Esophagus muscularis mucosa (tissue), 4 donors: ENCODE results near the gene CDC45. TPM values are rescaled to one million over a fixed set of nuclear protein-coding genes. Genes with fewer than 3 reads are reported as not detected.

Experiments
- DNase-seq: peaks from one replicate; pipeline ENCODE4 v3.0.0-alpha.2; 2017; ENCODE audit errors: extremely low spot score
- H3K27ac ChIP-seq, 4 donors: fragments of 200-600 bp; sonication (generic); replicated peaks in 1 of 4; 1 replicate in 3 of 4; 2 replicates in 1 of 4; pipeline ENCODE4 v1.5.1; 2016 to 2019; ENCODE audit warnings: mild to moderate bottlenecking in 1 of 4
- H3K27me3 ChIP-seq, 4 donors: fragments of 200-600 bp; sonication (generic); one replicate each; pipeline versions ENCODE4 v1.5.1 to v1.6.0; 2016 to 2019
- H3K36me3 ChIP-seq, 4 donors: fragments of 200-600 bp; sonication (generic); one replicate each; pipeline ENCODE4 v1.5.1; 2016 to 2019
- H3K4me1 ChIP-seq, 4 donors: fragments of 200-600 bp; sonication (generic); one replicate each; pipeline ENCODE4 v1.5.1; 2016 to 2019
- H3K4me3 ChIP-seq, 4 donors: fragments of 200-600 bp; sonication (generic); 1 replicate in 2 of 4; 2 replicates in 2 of 4; pipeline ENCODE4 v1.5.1; 2016 to 2019; ENCODE audit warnings: mild to moderate bottlenecking in 4 of 4, moderate library complexity in 1 of 4
- H3K9me3 ChIP-seq, 4 donors: fragments of 200-600 bp; sonication (generic); 1 replicate in 3 of 4; 2 replicates in 1 of 4; pipeline ENCODE4 v1.5.1; 2016 to 2019
- EP300 ChIP-seq: sonication (generic); formaldehyde crosslinking; IDR thresholded peaks from one replicate; pipeline ENCODE4 v1.6.1; 2017; ENCODE audit warnings: antibody characterized with exemption
- POLR2A ChIP-seq: fragments of 450-650 bp; IDR thresholded peaks from one replicate; pipeline ENCODE4 v1.6.1; 2017; ENCODE audit warnings: antibody characterized with exemption, moderate library complexity, mild to moderate bottlenecking, low read depth
- POLR2AphosphoS5 ChIP-seq, 2 donors: sonication (generic); formaldehyde crosslinking; IDR thresholded peaks; one replicate each; pipeline ENCODE4 v1.6.1; 2017; ENCODE audit warnings: antibody characterized with exemption in 2 of 2
- WGBS: methylation state at CpG from one replicate; pipeline ENCODE4 v1.1.5; 2018; 5-methylcytosine and 5-hydroxymethylcytosine counted together
- intact Hi-C: fragments of 100-400 bp; cut with DNase I; formaldehyde crosslinking; loops from one replicate; pipeline ENCODE4 v1.15.1; 2023
- total RNA-seq, 4 donors: library from RNA; depleted of rRNA; stranded (reverse); fragments of >200 nt; gene quantifications; one replicate each; pipeline versions ENCODE4 v1.1.0 to v1.2.1, GENCODE V29; 2016
- TF ChIP-seq, protein P1 (sequence below), 3 experiments: fragments of 200-600 bp in 2 of 3; fragments of 450-650 bp in 1 of 3; sonication (generic) in 2 of 3; IDR thresholded peaks; one replicate each; pipeline ENCODE4 v1.5.1; 2017 to 2019; ENCODE audit warnings: antibody characterized with exemption in 3 of 3, mild to moderate bottlenecking in 2 of 3, moderate library complexity in 1 of 3

The CDC45 gene
- total RNA-seq, 4 donors from 2014 or later = 0.32 to 1.1 (median 0.42) TPM; not detected in 1

- DNase-seq = no peak
- no peaks in the 10 kb centered on the region for H3K9me3 ChIP-seq
- 89% methylated on average over 3 of the region's 3 CpGs for WGBS
Measured at GRCh38 chr22:19501897-19502447, 22.3 kb downstream of the CDC45 start.

GRCh38 chr22:19503367-19503766 is 23.6 kb downstream of the CDC45 start:
- DNase-seq = no peak
- intact Hi-C loops = no loop called here
- WGBS = 87% methylated on average over 6 of the region's 7 CpGs

More at GRCh38 chr22:19501897-19502447, 22.3 kb downstream of the CDC45 start:
- no peaks in the 10 kb centered on the region for H3K27me3 ChIP-seq
- H3K27ac ChIP-seq = no peak overlapping the region
- H3K36me3 ChIP-seq = no peaks in the 10 kb centered on the region
- H3K4me1 ChIP-seq = peaks cover 0 to 4% (median 0%) of the 10 kb centered on the region in 4 donors
- intact Hi-C loops = no loop called here
- no peak overlapping the region for H3K4me3 ChIP-seq
- TF ChIP-seq POLR2AphosphoS5 (IDR thresholded peaks at IDR 0.05) (no peak), EP300 (no peak), POLR2A (no peak)
- TF ChIP-seq, protein P1, sequence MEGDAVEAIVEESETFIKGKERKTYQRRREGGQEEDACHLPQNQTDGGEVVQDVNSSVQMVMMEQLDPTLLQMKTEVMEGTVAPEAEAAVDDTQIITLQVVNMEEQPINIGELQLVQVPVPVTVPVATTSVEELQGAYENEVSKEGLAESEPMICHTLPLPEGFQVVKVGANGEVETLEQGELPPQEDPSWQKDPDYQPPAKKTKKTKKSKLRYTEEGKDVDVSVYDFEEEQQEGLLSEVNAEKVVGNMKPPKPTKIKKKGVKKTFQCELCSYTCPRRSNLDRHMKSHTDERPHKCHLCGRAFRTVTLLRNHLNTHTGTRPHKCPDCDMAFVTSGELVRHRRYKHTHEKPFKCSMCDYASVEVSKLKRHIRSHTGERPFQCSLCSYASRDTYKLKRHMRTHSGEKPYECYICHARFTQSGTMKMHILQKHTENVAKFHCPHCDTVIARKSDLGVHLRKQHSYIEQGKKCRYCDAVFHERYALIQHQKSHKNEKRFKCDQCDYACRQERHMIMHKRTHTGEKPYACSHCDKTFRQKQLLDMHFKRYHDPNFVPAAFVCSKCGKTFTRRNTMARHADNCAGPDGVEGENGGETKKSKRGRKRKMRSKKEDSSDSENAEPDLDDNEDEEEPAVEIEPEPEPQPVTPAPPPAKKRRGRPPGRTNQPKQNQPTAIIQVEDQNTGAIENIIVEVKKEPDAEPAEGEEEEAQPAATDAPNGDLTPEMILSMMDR (IDR thresholded peaks at IDR 0.05) = no peak

GRCh38 chr22:19503869-19504268 is 24.1 kb downstream of the CDC45 start:
- H3K27me3 ChIP-seq = no peaks in the 10 kb centered on the region
- TF ChIP-seq EP300 (no peak), POLR2A (no peak), POLR2AphosphoS5 (IDR thresholded peaks at IDR 0.05) (no peak)
- no peaks in the 10 kb centered on the region for H3K9me3 ChIP-seq
- H3K36me3 ChIP-seq = no peaks in the 10 kb centered on the region
- no peak for DNase-seq
- 98% methylated on average over 4 of the region's 9 CpGs for WGBS
- no peaks in the 10 kb centered on the region for H3K4me1 ChIP-seq
- H3K4me3 ChIP-seq = no peak overlapping the region
- intact Hi-C loops = no loop called here
- H3K27ac ChIP-seq = no peak overlapping the region

More at GRCh38 chr22:19503367-19503766, 23.6 kb downstream of the CDC45 start:
- no peak overlapping the region for H3K27ac ChIP-seq
- H3K36me3 ChIP-seq = no peaks in the 10 kb centered on the region
- H3K9me3 ChIP-seq = no peaks in the 10 kb centered on the region
- H3K4me1 ChIP-seq = no peaks in the 10 kb centered on the region
- no peaks in the 10 kb centered on the region for H3K27me3 ChIP-seq
- TF ChIP-seq, protein P1 (IDR thresholded peaks at IDR 0.05) = no peak
- no peak for TF ChIP-seq POLR2A
- no peak for TF ChIP-seq POLR2AphosphoS5 (IDR thresholded peaks at IDR 0.05)
- no peak for TF ChIP-seq EP300
- H3K4me3 ChIP-seq = no peak overlapping the region

DNA sequence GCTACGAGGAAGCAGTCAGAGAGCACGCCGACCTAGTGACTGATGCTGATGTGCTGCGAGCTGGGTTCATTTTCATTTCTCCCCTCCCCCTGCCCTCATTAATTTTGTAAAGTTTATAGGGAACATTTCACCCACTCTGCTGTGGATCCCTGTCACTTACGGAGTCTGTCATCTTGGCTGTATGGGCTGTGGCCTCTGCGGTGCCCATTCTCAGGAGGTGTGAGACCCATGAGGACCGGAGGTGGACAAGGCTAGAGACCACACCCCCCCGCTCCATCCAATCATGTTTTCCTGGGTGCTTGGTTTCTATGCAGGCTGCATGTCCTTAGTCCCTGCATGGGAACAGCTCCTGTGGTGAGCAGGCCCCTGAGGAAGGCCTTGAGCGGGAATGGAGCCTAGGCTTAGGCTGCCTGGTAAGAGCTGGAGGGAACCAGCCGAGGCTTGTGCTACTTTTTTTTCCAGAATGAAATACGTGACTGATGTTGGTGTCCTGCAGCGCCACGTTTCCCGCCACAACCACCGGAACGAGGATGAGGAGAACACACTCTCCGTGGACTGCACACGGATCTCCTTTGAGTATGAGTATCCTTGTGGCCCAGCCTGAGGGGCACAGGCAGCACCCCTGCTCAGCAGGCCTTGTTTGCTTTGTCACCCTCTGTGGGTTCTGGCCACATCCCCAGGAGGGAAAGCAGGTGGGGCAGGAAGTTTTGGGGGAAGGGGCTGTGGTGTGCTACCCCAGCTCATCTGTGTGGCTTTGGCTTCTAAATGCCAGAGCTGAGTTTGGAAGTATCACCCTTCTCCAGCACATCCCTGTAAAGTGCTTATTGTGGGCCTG is 25.4 kb downstream of the CDC45 start:
- Histone ChIP-seq H3K4me1 (no peaks in the 10 kb centered on the region), H3K27me3 (no peaks in the 10 kb centered on the region), H3K36me3 (no peaks in the 10 kb centered on the region), H3K4me3 (no peak overlapping the region), H3K27ac (no peak overlapping the region), H3K9me3 (no peaks in the 10 kb centered on the region)
- TF ChIP-seq, protein P1 (IDR thresholded peaks at IDR 0.05) = no peak
- TF ChIP-seq POLR2AphosphoS5 (IDR thresholded peaks at IDR 0.05) (no peak), POLR2A (no peak), EP300 (no peak)
- WGBS = 94% methylated on average over 18 of the region's 18 CpGs
- no peak for DNase-seq
- intact Hi-C loops = no loop called here

- Histone ChIP-seq H3K4me3 (no peak overlapping the region), H3K36me3 (no peaks in the 10 kb centered on the region), H3K27ac (no peak overlapping the region), H3K4me1 (no peaks in the 10 kb centered on the region), H3K9me3 (no peaks in the 10 kb centered on the region), H3K27me3 (no peaks in the 10 kb centered on the region)
- intact Hi-C loops = no loop called here
- TF ChIP-seq POLR2A = no peak
- TF ChIP-seq EP300 = no peak
- TF ChIP-seq, protein P1 (IDR thresholded peaks at IDR 0.05) = no peak
- TF ChIP-seq POLR2AphosphoS5 (IDR thresholded peaks at IDR 0.05) = no peak
- WGBS = 100% methylated on average over 5 of the region's 5 CpGs
- DNase-seq = no peak
Measured at GRCh38 chr22:19505735-19506126, 26.0 kb downstream of the CDC45 start.
